H1 (cell line): ENCODE measurements around the gene ZNF674. TPM values are rescaled to one million over a fixed set of nuclear protein-coding genes. Genes with fewer than 3 reads are reported as not detected.

Source experiments
- ASH2L ChIP-seq: fragments of 200-600, 300-600 bp; sonication (generic); IDR thresholded peaks from one replicate; pipeline ENCODE4 v1.7.1; 2017; ENCODE audit warnings: low read length
- CTCF ChIP-seq, 3 experiments: IDR thresholded peaks; 1 replicate in 2 of 3; 2 replicates in 1 of 3; pipeline versions ENCODE4 v1.5.1 to v1.6.1; 2011; ENCODE audit warnings: low read length in 3 of 3, mild to moderate bottlenecking in 3 of 3, inconsistent platforms in 2 of 3, low read depth in 1 of 3, moderate library complexity in 1 of 3; ENCODE audit not compliant: insufficient read depth in 1 of 3; ENCODE audit errors: control extremely low read depth in 1 of 3
- NANOG ChIP-seq: IDR thresholded peaks from 2 replicates; pipeline ENCODE4 v1.6.1; 2011; ENCODE audit warnings: low read length, low read depth, mild to moderate bottlenecking, inconsistent platforms; ENCODE audit not compliant: insufficient read depth, poor library complexity, severe bottlenecking
- PHF8 ChIP-seq: fragments of 200-600 bp; sonication (generic); conservative IDR thresholded peaks from 2 replicates; pipeline ENCODE4 v1.7.1; 2012; ENCODE audit warnings: low read depth, mild to moderate bottlenecking, inconsistent platforms, low read length, moderate library complexity
- POLR2A ChIP-seq, 2 experiments: IDR thresholded peaks; 1 replicate in 1 of 2; 2 replicates in 1 of 2; pipeline ENCODE4 v1.6.1; 2011; ENCODE audit warnings: low read depth in 2 of 2, low read length in 2 of 2, mild to moderate bottlenecking in 2 of 2; ENCODE audit errors: control extremely low read depth in 1 of 2
- SIN3A ChIP-seq, 2 experiments: IDR thresholded peaks in 1 of 2; conservative IDR thresholded peaks in 1 of 2; 2 replicates each; pipeline ENCODE4 v1.6.1; 2011 to 2012; ENCODE audit warnings: low read length in 2 of 2, improper control_type of control experiment in 1 of 2, low read depth in 1 of 2, mild to moderate bottlenecking in 1 of 2
- polyA plus RNA-seq, 7 experiments: library from polyadenylated mRNA; depleted of rRNA in 3 of 7; stranded (reverse) in 5 of 7; unstranded in 2 of 7; fragments of >200 nt in 5 of 7; fragments of 200-250 nt in 2 of 7; gene quantifications; 1 replicate in 5 of 7; 2 replicates in 1 of 7; 4 replicates in 1 of 7; pipeline versions ENCODE4 v1.2.1 to v1.2.3, GENCODE V29; 2011 to 2013; ENCODE audit warnings: missing spikeins in 2 of 7, mixed read lengths in 2 of 7
- total RNA-seq: library from RNA; stranded (reverse); fragmentation: NEBNext Ultra II Directional; extraction: Animal tissue kit (Norgen Biotek cat#: 25700); gene quantifications from 2 replicates; pipeline ENCODE4 v1.2.1, GENCODE V29; 2021

ZNF674 gene
- total and polyA plus RNA-seq, 2 of the 8 experiments (the other 6 are each of a cell fraction or from before 2014, with no cell fraction given), result 2.0 to 7.4 TPM

- TF ChIP-seq CTCF (IDR thresholded peaks at IDR 0.05; ENCODE audit: control extremely low read depth in 1 of 3, insufficient read depth in 1 of 3, low read depth in 1 of 3, low read length in 3 of 3) (peak in 2 of 3 experiments; percentile 37 to 39; a peak in 3 of 4 replicates), PHF8 (0 out of 2 replicates have a peak, but pooled peaks have one; percentile 18), ASH2L (no peak), SIN3A (conservative IDR thresholded peaks at IDR 0.05 in 1 of 2, IDR thresholded peaks at IDR 0.05 in 1 of 2; ENCODE audit: low read depth in 1 of 2, low read length in 2 of 2) (peak in 1 of 2 experiments; percentile 22; a peak in 1 of 4 replicates), POLR2A (IDR thresholded peaks at IDR 0.05; ENCODE audit: control extremely low read depth in 1 of 2, low read depth in 2 of 2, low read length in 2 of 2) (no peak), NANOG (no peak)
Observed at GRCh38 chrX:46573331-46573891, 28.2 kb upstream of the ZNF674 start, which contains the start of gene CHST7 (continued).
